HuH-7 (cell line): ENCODE measurements around the gene SPNS3.
A peak's percentile ranks its signal among the peaks of the same experiment; 100 is the strongest.

Experiments used
- DNase-seq: peaks from one replicate; pipeline ENCODE4 v3.0.0; 2011; ENCODE audit warnings: low spot score

SPNS3 gene

GRCh38 chr17:4433515-4434031 is at the start of gene SPNS3:
TSS of gene SPNS3 (plus strand) at chr17:4433940. CDS start at chr17:4433968, 28 bp downstream.
- no peak for DNase-seq

GRCh38 chr17:4386406-4386805 is 47.3 kb upstream of the SPNS3 start:
- no peak for DNase-seq

- DNase-seq: no peak
Observed at GRCh38 chr17:4387137-4387536, 46.6 kb upstream of the SPNS3 start.

GRCh38 chr17:4389079-4389478 is 44.7 kb upstream of the SPNS3 start:
- no peak for DNase-seq

GRCh38 chr17:4393806-4394205 is 39.9 kb upstream of the SPNS3 start:
- DNase-seq: no peak

- DNase-seq: no peak
Observed at GRCh38 chr17:4394208-4395110, 39.3 kb upstream of the SPNS3 start.

- DNase-seq: no peak
Observed at GRCh38 chr17:4395111-4395478, 38.6 kb upstream of the SPNS3 start.

- DNase-seq: no peak
Observed at GRCh38 chr17:4397840-4398239, 35.9 kb upstream of the SPNS3 start.

- DNase-seq: no peak
Observed at GRCh38 chr17:4405038-4405669, 28.6 kb upstream of the SPNS3 start.

GRCh38 chr17:4405699-4406098 is 28.0 kb upstream of the SPNS3 start:
- no peak for DNase-seq

GRCh38 chr17:4406386-4406785 is 27.4 kb upstream of the SPNS3 start:
- no peak for DNase-seq

GRCh38 chr17:4407216-4407615 is 26.5 kb upstream of the SPNS3 start:
- DNase-seq: no peak

- no peak for DNase-seq
Observed at GRCh38 chr17:4407851-4408250, 25.9 kb upstream of the SPNS3 start.

GRCh38 chr17:4409659-4410058 is 24.1 kb upstream of the SPNS3 start:
- no peak for DNase-seq

- no peak for DNase-seq
Observed at GRCh38 chr17:4411201-4411600, 22.5 kb upstream of the SPNS3 start.

GRCh38 chr17:4412933-4413831 is 20.6 kb upstream of the SPNS3 start:
- DNase-seq: peak; percentile 60

- no peak for DNase-seq
Observed at GRCh38 chr17:4417129-4417667, 16.5 kb upstream of the SPNS3 start.

GRCh38 chr17:4420692-4421131 is 13.0 kb upstream of the SPNS3 start:
- DNase-seq: peak; percentile 72

GRCh38 chr17:4422864-4423263 is 10.9 kb upstream of the SPNS3 start:
- no peak for DNase-seq

GRCh38 chr17:4425398-4425797 is 8.3 kb upstream of the SPNS3 start:
- no peak for DNase-seq

GRCh38 chr17:4426499-4427208 is 7.1 kb upstream of the SPNS3 start:
- DNase-seq: no peak
